ENCODE data around the gene PHOX2A.

GRCh38 chr11:72251614-72252013 lies 7.6 kb upstream of the PHOX2A start:
- TF ChIP-seq CTCF (IDR thresholded peaks at IDR 0.05), result no peak
- no peak for TF ChIP-seq POLR2A (IDR thresholded peaks at IDR 0.05)

Measured in right lobe of liver (tissue), 4 donors.